Spinal cord (tissue), 10 donors: ENCODE results near the gene PMM2. TPM values are rescaled to one million over a fixed set of nuclear protein-coding genes. Genes with fewer than 3 reads are reported as not detected.

Source experiments
- DNase-seq, 6 donors: peaks; one replicate each; pipeline versions ENCODE4 v3.0.0 to v3.0.0-alpha.2; 2013 to 2015; ENCODE audit warnings: low spot score in 6 of 6, low read depth in 4 of 6
- H3K27ac ChIP-seq: one replicate; pipeline ENCODE4 v1.5.1; 2013; ENCODE audit warnings: low read depth, low read length, control low read depth
- H3K27me3 ChIP-seq: one replicate; pipeline ENCODE4 v1.6.1; 2013; ENCODE audit warnings: low read length; ENCODE audit not compliant: control insufficient read depth, insufficient read depth
- H3K36me3 ChIP-seq: one replicate; pipeline ENCODE4 v1.6.1; 2013; ENCODE audit warnings: low read length; ENCODE audit not compliant: control insufficient read depth, insufficient read depth
- H3K4me1 ChIP-seq: one replicate; pipeline ENCODE4 v1.6.1; 2013; ENCODE audit warnings: low read length; ENCODE audit not compliant: control insufficient read depth, insufficient read depth
- H3K4me3 ChIP-seq: one replicate; pipeline ENCODE4 v1.5.1; 2013; ENCODE audit warnings: low read depth, low read length, control low read depth
- H3K9me3 ChIP-seq: one replicate; pipeline ENCODE4 v1.6.1; 2013; ENCODE audit warnings: low read length; ENCODE audit not compliant: control insufficient read depth, insufficient read depth
- WGBS: methylation state at CpG from one replicate; pipeline ENCODE4 v1.1.5; 2013; ENCODE audit warnings: missing lambda C conversion rate; ENCODE audit not compliant: insufficient coverage; 5-methylcytosine and 5-hydroxymethylcytosine counted together
- polyA plus RNA-seq, 2 donors: library from polyadenylated mRNA; unstranded; fragments of 120-200 nt; gene quantifications; one replicate each; pipeline ENCODE4 v1.2.1, GENCODE V29; 2013; ENCODE audit not compliant: insufficient read length in 2 of 2
- total RNA-seq, 2 donors: library from RNA; depleted of rRNA in 1 of 2; stranded (reverse); fragments of 120-200 nt in 1 of 2; fragments of >200 nt in 1 of 2; gene quantifications; one replicate each; pipeline versions ENCODE4 v1.2.3 to v1.2.4, GENCODE V29; 2013 to 2014
- donor health status: healthy.

Gene PMM2
- total and polyA plus RNA-seq, 4 donors = 8.5 to 20.7 (median 14.7) TPM

DNA sequence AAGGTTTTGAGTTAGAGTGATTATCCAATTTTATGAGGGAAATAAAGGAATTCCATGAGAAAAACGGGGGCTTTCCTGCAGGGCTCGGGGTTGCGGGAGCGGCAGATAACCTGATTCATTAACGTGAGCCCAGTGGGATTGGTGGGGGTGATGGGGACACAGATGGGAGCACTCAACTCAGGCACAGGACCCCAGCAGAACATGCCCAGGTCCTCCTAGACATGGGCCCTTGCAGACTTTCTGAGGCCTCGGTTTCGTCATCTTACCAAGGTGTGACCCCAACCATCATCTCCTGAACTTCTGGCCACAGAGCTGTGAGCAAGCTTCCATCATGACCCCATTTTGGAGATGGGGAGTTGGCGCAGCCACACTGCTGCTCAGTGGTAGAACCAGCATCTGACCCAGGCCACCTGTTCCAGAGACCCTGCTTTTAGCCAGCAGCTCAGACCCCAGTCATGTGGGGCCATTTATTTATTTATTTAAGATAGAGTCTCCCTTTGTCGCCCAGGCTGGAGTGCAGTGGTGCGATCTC is 48.8 kb downstream of the PMM2 start:
- DNase-seq = no peak
- Histone ChIP-seq H3K36me3 (peaks cover 40% of the 10 kb centered on the region), H3K9me3 (no peaks in the 10 kb centered on the region), H3K4me1 (peaks cover 3% of the 10 kb centered on the region), H3K4me3 (no peak overlapping the region), H3K27me3 (no peaks in the 10 kb centered on the region), H3K27ac (no peak overlapping the region)
- WGBS = 81% methylated on average over 7 of the region's 10 CpGs

DNA sequence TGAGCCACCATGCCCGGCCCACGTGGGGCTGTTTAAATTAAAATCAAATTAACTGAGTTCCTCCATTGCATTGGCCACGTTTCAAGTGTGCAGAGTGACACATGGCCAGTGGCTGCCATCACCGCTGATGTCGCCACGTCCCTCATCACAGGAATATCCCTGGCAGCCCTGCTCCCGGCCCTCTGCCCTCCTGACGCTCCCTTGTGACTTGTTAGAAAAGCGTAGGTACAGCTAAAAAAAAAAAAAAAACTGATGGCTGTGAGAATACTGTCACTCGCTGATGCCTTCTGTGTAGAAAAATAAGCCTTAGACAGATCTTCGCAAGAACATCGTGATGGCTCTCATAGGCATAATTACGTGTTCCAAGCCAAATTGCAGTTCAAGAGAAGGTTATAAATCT is 49.5 kb downstream of the PMM2 start:
- Histone ChIP-seq H3K4me3 (no peak overlapping the region), H3K9me3 (no peaks in the 10 kb centered on the region), H3K36me3 (peaks cover 47% of the 10 kb centered on the region), H3K27ac (no peak overlapping the region), H3K4me1 (peaks cover 3% of the 10 kb centered on the region), H3K27me3 (no peaks in the 10 kb centered on the region)
- DNase-seq = peak in 1 of 6 donors; percentile 84
- WGBS = 63% methylated on average over 8 of the region's 13 CpGs

DNA sequence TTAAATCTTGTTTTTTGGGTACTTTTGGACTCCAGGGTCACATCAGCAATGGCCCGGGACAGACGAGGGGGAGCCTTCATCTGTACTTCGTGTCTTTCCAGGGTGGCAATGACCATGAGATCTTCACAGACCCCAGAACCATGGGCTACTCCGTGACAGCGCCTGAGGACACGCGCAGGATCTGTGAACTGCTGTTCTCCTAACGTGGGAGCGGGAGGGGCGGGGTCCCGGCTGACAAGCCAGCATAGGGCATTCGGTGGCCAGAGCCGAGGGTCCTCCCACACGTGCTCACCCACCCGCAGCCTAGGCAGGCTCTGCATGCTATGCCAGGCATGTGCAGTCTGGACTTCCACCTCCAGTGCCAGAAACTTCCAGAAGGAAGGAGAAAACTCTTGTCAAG is 50.0 kb downstream of the PMM2 start:
- no peaks in the 10 kb centered on the region for H3K27me3 ChIP-seq
- H3K4me1 ChIP-seq = peaks cover 3% of the 10 kb centered on the region
- H3K4me3 ChIP-seq = no peak overlapping the region
- H3K36me3 ChIP-seq = peaks cover 52% of the 10 kb centered on the region
- no peak for DNase-seq
- H3K27ac ChIP-seq = no peak overlapping the region
- no peaks in the 10 kb centered on the region for H3K9me3 ChIP-seq
- WGBS = 89% methylated on average over 15 of the region's 15 CpGs

DNA sequence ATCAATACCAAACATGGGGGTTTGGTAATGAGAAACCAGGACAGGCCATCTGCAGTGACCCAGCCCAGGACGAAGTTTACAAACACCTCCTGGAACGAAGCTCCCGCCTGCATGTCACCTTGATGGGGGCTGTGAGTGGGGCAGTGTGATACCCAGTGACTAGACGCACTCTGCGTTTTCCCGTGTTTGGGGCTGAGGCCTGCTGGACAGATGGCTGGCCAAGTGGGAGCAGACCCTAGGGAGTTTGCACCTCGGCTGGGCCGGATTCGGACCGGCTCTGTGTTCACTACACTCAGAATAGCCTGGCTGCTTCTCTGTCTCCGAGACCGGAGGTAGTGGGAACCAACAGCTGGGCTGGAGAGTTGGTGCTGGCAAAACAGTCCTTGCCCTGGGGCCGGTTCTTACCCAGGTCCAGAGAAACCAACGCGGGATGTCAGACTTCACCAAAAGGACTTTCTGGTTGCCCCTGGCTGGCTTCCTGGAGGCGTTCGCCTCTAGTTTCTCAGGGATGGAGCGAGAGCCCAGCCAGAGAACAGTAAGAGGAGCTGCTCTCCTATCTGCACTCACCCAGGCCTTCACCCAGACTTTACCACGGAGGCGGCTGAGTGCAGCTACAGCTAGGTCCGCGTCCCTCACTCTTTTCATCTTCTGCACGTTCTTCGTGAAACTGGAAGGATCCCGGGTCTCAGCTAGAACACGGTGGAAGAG is 50.7 kb downstream of the PMM2 start:
- Histone ChIP-seq H3K4me1 (peaks cover 3% of the 10 kb centered on the region), H3K27ac (no peak overlapping the region), H3K4me3 (no peak overlapping the region), H3K36me3 (peaks cover 56% of the 10 kb centered on the region), H3K27me3 (no peaks in the 10 kb centered on the region), H3K9me3 (no peaks in the 10 kb centered on the region)
- WGBS = 91% methylated on average over 23 of the region's 26 CpGs
- no peak for DNase-seq

DNA sequence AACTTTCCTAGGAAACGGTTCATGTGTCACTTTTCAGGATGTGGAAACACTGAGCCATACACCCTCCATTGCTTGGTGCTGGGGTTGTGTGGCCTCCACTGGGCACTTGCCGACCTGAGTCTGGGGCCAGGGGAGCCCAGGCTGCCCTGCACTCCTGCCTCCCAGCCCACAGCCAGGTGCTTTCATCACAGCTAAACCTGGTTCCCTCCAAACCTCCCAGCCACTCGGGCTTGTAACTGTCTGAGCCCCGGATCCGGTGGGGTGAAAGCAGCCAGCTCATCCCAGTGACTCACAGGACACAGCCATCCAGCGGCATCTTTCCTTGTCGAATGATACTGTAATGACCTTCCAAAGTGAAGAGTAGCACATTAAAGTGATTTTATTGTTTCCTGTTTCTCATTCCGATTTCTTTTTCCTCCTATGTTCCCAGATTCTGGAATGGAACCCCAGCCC is 51.3 kb downstream of the PMM2 start:
- H3K9me3 ChIP-seq = no peaks in the 10 kb centered on the region
- H3K27ac ChIP-seq = no peak overlapping the region
- H3K27me3 ChIP-seq = no peaks in the 10 kb centered on the region
- no peak for DNase-seq
- peaks cover 3% of the 10 kb centered on the region for H3K4me1 ChIP-seq
- H3K36me3 ChIP-seq = peaks cover 60% of the 10 kb centered on the region
- 91% methylated on average over 4 of the region's 8 CpGs for WGBS
- no peak overlapping the region for H3K4me3 ChIP-seq

DNA sequence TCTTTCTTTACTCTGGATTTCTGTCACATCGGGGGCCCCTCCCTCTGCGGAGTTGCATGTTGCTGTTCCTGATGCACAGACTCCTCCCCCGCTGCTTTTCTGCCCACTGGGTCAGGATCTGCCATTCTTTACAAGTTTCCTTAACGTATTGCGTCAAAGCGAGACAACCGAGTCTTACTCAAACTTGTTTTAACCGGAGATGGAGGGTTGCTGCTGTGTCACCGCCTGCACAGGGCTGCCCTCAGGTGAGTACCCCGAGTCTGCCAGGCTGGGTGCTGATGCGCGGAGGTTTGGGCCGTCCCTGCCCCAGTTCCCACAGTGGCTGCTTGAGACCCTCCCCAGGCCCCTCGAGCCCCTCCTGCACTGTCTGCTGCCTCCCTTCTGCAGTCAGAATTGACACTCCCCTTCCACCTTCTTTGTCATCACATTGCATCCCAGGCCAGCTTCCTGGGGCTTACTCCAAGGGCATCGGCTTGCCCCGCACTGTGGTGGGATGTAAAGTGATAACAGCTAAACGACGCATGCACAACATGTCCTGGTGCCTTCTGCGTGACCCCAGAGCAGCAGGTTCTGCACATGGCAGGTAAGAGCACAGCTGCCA is 51.9 kb downstream of the PMM2 start:
- no peaks in the 10 kb centered on the region for H3K9me3 ChIP-seq
- no peak overlapping the region for H3K4me3 ChIP-seq
- WGBS = 78% methylated on average over 16 of the region's 19 CpGs
- no peak overlapping the region for H3K27ac ChIP-seq
- DNase-seq = no peak
- peaks cover 64% of the 10 kb centered on the region for H3K36me3 ChIP-seq
- H3K4me1 ChIP-seq = peaks cover 3% of the 10 kb centered on the region
- H3K27me3 ChIP-seq = no peaks in the 10 kb centered on the region

DNA sequence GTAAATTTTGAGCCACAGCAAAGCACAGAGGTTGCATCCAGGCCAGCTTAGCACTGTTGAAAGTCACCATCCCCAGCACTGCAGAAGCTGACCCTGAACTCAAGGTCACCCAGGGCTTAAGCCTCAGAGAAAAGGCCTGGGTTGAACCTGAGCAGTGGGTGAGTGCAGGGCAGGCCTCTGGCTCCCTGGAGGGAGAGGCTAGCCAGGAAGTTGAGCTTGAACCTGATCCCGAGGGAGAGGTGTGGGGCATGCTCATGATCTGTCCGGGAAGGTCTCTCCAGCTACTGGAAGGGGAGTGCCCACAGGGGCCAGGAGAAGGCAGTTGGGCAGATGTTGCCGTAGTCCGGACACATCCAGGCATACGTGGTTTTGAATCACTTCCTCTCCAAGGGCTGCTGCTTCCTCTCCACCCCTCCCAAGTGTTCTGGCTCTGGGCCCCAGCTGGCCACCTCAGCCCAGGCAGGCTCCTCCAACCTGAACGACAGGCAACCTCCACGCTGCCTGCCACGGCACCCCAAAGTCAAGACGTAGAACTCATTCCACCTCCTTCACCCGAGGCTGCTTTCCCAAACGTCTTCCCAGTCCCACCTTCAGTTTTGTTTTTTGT is 52.7 kb downstream of the PMM2 start:
- Histone ChIP-seq H3K4me3 (no peak overlapping the region), H3K9me3 (no peaks in the 10 kb centered on the region), H3K36me3 (peaks cover 72% of the 10 kb centered on the region), H3K4me1 (peaks cover 3% of the 10 kb centered on the region), H3K27ac (no peak overlapping the region), H3K27me3 (no peaks in the 10 kb centered on the region)
- DNase-seq = no peak
- WGBS = 74% methylated on average over 7 of the region's 11 CpGs

DNA sequence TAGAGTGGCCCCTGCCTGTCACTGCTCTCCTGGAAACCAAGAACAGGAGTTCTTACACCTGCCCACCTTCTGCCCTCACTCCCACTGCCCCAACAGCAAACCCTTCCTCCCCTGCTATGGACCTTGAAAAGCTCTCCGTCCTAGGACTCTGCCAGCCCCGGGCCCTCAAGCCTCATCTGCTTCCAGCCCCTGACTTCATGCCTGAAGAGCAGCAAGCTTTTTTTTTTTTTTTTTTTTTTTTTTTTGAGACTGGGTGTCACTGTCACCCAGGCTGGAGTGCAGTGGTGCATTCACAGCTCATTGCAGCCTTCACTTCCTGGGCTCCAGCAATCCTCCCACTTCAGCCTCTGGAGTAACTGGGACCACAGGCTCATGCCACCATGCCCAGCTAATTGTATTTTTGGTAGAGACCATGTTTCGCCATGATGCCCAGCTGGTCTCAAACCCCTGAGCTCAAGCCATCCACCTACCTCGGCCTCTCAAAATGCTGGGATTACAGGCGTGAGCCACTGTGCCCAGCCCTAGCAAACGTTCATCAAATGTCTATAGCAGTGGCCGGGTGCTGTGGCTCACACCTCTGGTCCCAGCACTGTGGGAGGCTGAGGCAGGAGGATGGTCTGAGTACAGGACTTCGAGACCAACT is 54.2 kb downstream of the PMM2 start:
- 96% methylated on average over 4 of the region's 8 CpGs for WGBS
- H3K4me3 ChIP-seq = no peak overlapping the region
- peaks cover 81% of the 10 kb centered on the region for H3K36me3 ChIP-seq
- peaks cover 3% of the 10 kb centered on the region for H3K4me1 ChIP-seq
- no peaks in the 10 kb centered on the region for H3K9me3 ChIP-seq
- no peak for DNase-seq
- H3K27me3 ChIP-seq = no peaks in the 10 kb centered on the region
- H3K27ac ChIP-seq = no peak overlapping the region

DNA sequence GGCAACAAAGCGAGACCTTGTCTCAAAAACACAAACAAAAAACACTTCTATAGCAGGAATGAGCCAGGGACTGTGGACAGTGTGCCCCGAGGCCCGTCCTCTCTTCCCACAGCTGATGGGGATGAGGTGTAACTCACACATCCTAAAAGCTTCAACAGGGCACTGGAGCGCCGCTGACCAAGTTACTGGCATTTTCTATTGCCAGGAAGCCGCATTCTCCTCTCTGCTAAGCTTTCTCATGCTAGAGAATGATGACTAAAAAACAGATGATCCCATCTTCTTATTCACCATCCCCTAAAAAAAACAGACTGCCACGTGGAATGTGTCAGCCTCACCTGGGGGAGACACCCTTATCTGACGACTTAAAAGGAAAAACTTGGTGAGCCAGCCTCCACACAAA is 54.9 kb downstream of the PMM2 start:
- H3K4me3 ChIP-seq = no peak overlapping the region
- peaks cover 85% of the 10 kb centered on the region for H3K36me3 ChIP-seq
- 87% methylated on average over 6 of the region's 8 CpGs for WGBS
- DNase-seq = no peak
- no peaks in the 10 kb centered on the region for H3K27me3 ChIP-seq
- peaks cover 3% of the 10 kb centered on the region for H3K4me1 ChIP-seq
- no peaks in the 10 kb centered on the region for H3K9me3 ChIP-seq
- H3K27ac ChIP-seq = no peak overlapping the region
